ENCODE data around the gene CALHM3.
"Not testable (repeated sequence)": the region's sequence is repeated elsewhere in the genome, so short reads cannot be mapped to it uniquely, and the experiment has no call there.

CALHM3 gene

DNA sequence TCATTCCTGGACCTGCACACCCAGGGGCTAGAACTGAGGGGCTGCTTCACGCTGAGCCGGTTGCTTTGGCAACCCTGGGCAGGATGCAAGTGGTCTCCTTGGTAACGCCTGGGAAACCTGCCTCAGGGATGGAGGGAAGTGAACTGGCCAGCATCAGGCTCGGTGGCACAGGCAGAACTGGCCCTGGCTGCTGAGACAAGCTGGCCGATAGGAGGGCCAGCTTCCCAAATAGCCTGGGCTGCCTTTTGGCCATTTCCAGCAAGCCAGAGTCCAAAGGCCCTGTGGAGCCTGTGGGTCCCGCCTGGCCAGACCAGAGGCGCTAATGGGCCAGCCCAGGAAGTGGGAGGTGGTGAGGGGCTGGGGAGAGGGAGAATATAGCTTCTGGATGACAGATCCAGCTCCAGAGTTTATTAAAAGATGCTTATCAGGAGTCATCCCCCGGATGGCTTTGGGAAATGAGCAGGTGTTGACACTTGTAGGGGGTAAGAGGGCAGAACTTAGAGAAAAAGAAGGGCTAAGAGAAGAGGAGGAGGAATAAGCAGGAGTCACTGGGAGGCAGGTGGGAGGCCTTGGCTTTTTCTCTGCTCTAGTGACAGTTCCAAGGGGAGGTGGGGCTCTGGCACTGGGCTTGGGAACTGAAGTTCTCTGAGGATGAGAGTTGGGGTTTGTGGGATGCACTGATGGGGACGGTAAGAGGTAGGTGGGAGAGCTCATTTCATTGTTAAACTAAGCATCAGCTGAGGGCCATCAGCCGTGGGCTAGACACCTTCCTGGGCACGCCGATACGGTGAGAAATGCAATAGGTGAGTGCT, 24.0 kb upstream of the CALHM3 start:
- no peak for DNase-seq (ENCODE audit: low spot score)

DNA sequence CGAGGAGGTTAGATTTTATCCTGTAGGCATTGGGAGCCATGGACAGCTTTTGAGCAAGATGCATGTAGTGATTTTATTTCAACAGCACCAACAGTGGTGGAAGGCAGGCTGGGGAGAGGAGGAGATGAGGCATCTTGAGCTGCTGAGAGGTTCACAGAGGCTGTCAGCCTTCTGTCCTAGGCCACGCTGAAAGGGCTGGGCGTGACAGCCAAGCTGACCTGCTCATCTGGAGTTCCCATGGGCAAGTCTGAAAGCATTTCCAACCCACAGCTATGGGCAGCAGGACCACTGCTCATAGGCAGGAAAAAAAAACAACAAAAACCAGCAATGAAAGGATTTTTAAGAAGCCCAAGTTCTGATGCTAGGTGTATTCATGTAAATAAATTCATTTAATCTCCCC, 22.1 kb upstream of the CALHM3 start:
- DNase-seq (ENCODE audit: low spot score), result no peak

GRCh38 chr10:103500481-103500880, 21.4 kb upstream of the CALHM3 start:
- no peak for DNase-seq (ENCODE audit: low spot score)

DNA sequence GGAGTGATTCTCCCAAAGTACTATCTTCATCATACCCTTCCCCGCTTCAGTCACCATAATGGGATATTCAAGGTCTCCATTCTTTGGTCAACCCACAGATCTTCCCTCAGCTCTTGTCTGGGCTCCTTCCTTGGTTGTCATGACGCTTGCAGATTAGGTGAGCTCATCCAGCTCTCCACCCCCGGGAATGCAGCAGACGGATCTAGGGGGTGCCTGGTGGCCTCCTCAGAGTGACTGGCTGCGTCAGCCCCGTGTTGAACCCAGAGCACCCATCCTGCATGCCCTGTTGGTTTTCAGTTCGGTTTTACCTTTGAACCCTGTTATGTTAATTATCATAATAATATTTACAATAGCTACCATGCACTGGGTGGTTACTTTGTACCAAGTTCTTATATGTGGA, 20.8 kb upstream of the CALHM3 start:
- no peak for DNase-seq (ENCODE audit: low spot score)

GRCh38 chr10:103498936-103499638, 20.0 kb upstream of the CALHM3 start:
- no peak for DNase-seq (ENCODE audit: low spot score)

DNA sequence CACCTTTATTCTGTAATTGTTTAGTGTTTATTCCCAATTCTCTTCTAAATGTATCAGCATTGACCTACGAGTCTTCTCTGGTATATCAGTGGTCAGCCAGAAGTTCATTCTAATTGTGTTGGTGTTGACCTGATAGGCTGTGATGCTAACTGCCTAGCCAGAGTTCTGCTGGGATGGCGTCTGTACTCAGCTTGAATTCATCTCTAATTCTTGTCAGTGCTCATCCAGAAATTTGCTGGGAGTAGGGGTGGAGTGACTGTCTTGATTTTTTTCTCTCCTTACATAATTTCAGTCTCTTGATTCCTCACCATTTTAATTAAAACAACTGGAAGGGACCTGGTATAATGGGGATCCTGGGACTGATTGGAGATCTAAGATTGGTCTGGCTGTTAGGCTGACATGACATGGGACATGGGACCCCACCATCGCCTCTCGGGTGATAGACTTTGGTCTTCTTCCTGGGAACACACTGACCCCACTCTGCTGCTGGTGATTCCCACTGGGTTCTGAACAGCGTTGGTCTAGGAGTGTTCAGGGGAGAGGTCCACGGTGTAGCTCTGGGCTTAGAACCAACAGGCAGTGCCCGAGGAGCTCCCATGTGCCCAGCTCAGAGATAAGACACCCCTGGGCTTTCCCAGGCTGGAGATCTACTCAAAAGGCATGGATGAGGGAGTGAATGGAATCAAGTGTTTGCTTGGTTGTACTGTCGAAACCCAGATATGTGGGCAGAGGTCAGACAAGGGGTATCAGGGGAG, 18.3 kb upstream of the CALHM3 start:
- DNase-seq (ENCODE audit: low spot score), result no peak

GRCh38 chr10:103495321-103495720, 16.3 kb upstream of the CALHM3 start:
- no peak for DNase-seq (ENCODE audit: low spot score)

DNA sequence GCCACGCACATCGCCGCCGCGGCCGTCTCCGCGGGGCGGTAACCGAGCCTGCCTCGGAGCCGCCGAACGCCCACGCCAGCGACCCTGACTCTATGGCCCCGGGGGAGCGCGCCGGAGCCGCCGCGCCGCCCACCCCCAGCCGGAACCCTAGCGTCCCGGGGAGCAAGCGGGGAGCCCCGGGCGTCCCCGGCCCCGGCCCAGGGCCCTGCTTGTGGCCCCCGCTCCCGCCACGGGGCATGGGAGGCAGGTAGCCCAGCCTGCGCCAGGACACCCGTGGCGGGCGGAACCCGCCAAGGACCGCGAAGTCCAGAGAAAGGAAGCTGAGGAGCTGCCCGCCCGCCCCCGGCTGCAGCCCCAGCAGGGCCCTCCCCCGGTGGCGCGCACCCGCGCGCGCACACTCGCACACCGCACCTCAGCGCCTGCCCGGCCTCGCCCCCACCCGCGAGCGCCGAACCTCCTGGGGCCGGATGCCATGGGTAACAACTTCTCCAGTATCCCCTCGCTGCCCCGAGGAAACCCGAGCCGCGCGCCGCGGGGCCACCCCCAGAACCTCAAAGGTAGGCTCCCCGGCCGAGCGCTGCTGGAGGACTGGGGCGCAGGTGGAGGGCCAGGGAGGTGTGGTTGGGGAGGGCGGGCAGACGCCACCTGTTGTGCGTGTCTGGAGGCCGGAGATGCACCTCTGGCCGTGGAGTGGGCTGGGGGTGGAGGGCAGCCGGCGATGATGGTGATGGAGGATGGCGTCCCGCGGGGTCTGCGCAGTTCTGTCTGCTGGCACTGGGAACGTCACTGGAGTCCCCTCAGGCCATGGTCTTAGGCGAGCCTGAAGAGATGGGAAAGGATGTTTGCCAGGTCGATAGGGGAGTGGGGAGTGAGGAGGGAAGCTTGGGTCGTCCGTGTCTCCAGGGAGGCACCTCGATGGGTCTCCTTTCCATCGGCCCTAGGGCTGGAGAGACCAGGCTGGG, 15.2 kb upstream of the CALHM3 start:
- DNase-seq (ENCODE audit: low spot score), result peak; percentile 67

DNA sequence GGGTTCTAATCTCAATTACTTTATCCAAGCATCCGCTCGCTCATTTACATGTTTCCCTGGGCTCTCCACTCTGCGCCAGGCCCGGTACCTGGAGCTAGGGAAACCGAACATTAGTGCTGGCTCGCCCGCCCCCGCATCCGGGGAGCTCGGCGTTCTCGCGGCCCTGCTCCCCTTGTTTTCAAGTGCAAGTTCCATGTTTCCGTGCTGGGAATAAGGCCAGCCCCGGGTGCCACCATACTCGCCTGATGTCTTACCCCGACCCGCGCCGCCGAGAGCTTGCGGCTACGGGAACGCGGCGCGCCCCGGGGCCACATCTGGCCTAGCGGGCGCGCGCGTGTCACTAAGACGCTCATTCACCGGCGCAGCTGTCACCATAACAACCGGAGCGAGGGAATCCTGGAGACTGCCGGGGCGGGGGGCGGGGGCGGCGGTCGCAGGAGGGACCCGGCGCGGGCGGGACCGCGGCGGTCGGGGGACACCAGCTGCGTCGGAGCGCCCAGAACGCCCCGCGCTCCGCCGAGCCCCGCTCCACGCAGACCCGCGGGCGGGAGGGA, 14.4 kb upstream of the CALHM3 start, which contains the start of gene NEURL1:
Gene NEURL1, plus strand, starts transcription at position 344 of the 554 bp plus-strand sequence. CDS start 683 bp downstream, outside the sequence.
- peak; percentile 81 for DNase-seq (ENCODE audit: low spot score)

GRCh38 chr10:103492655-103493261, 13.7 kb upstream of the CALHM3 start:
- DNase-seq (ENCODE audit: low spot score), result no peak

DNA sequence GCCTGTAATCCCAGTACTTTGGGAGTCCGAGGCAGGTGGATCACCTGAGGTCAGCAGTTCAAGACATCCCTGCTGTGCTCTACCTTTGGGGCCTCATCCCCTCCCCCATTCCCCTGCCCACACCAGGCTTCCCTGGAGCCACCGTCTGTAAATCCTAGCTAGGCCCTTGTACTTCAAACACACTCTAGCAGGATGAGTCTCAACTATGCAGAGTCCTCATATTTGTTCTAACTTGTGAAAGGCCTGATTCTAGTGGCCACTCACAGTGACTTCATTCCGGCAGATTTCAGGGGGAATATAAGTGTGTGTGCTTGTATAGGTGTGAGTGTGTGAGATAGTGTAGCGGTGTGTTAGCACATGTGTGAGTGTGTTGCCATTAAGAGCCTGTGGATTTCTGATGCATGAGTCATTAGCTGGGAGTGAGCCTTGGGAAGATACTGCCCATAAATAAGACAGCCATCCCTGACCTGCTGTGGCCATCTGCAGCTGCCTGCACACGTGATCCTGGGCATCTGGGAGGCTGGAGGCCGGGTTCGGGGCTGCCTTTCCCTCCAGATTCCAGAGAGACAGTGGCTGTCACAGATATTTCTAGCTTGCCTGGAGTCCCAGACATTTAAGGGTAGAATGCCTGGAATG, 12.8 kb upstream of the CALHM3 start:
- peak; percentile 37 for DNase-seq (ENCODE audit: low spot score)

- DNase-seq (ENCODE audit: low spot score), result no peak
These were observed 11.9 kb upstream of the CALHM3 start for GRCh38 chr10:103490986-103491314.

DNA sequence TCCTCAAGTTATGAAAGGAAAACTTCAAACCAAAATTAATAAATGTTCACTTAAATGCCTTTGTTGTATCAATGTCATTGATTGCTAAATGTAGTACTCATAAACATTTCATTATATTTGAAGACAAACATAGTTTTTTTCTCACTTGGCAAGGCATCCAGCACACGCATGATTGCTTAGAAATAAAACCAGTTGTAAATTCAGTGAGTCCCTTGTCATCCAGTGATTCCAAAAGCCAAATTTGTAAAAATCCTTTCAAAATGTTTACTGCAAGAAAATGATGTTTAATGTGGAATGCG, 8.3 kb upstream of the CALHM3 start:
- no peak for DNase-seq (ENCODE audit: low spot score)

GRCh38 chr10:103486635-103487409, 7.8 kb upstream of the CALHM3 start:
- DNase-seq (ENCODE audit: low spot score), result not testable (repeated sequence)

GRCh38 chr10:103481974-103482531, 3.0 kb upstream of the CALHM3 start:
- peak; percentile 60 for DNase-seq (ENCODE audit: low spot score)

DNA sequence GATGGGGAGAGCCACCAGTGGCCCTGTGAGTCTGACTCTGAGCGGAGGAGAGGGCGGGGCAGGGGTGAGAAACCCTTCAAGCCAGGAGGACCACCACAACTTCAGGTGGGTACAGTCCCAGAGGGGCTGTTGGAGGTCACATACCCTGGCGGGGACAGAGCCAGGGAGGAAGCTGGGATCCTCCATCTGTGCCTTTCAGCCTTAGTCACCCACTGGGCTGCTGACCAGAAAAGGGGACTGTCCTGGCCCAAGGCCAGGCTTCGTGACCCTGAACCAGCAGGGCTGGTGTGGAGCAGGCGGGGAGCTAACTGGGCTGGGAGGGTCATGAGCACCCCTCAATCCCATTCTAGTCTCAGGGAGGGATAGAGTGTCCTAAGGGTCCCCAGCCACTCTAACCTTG, 1.5 kb upstream of the CALHM3 start:
- no peak for DNase-seq (ENCODE audit: low spot score)

DNA sequence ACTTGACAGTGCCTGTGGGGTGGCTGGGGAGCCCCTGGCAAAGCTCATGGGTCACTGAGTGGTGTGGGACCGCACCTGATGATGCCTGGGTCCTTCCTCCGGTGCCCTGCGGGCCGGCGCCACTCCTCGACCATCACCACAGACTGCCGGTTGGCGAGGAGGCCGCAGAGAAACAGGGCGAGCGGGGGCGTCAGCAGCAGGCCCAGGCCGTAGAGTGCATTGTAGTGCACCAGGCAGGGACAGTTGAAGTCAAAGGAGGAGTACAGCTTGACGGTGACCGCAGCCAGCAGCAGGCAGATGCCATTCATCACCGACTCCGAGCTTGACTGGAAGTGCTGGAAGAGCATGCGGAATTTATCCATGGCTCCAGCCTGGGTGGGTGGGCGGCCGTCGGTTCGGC, 369 bp downstream of the CALHM3 start:
- no peak for DNase-seq (ENCODE audit: low spot score)

- peak; percentile 86 for DNase-seq (ENCODE audit: low spot score)
These were observed 2.8 kb downstream of the CALHM3 start for GRCh38 chr10:103476046-103476768.

- DNase-seq (ENCODE audit: low spot score), result no peak
These were observed 3.6 kb downstream of the CALHM3 start for GRCh38 chr10:103475437-103475836.
